Erythroblast (primary cell): ENCODE measurements around the gene CELA2A.

Source experiments
- GATA1 ChIP-seq: IDR thresholded peaks from 2 replicates; pipeline ENCODE4 v1.6.1; 2011; ENCODE audit warnings: low read depth, mild to moderate bottlenecking, control low read depth, low read length, moderate library complexity
- POLR2A ChIP-seq: IDR thresholded peaks from 2 replicates; pipeline ENCODE4 v1.6.1; 2011; ENCODE audit warnings: mild to moderate bottlenecking, low read length

GRCh38 chr1:15488371-15488770 is 31.8 kb downstream of the CELA2A start:
- TF ChIP-seq POLR2A (no peak), GATA1 (no peak)
